GM18511 (cell line): ENCODE results near the gene TCAP.
A peak's percentile ranks its signal among the peaks of the same experiment; 100 is the strongest.
"Not testable (repeated sequence)": the region's sequence is repeated elsewhere in the genome, so short reads cannot be mapped to it uniquely, and the experiment has no call there.

Experiments
- ATAC-seq: cut with Tn5 transposase; IDR thresholded peaks from one replicate; pipeline ENCODE4 v1.9.1; 2021; ENCODE audit warnings: mild to moderate bottlenecking, moderate library complexity; ENCODE audit not compliant: unreplicated experiment

TCAP gene

DNA sequence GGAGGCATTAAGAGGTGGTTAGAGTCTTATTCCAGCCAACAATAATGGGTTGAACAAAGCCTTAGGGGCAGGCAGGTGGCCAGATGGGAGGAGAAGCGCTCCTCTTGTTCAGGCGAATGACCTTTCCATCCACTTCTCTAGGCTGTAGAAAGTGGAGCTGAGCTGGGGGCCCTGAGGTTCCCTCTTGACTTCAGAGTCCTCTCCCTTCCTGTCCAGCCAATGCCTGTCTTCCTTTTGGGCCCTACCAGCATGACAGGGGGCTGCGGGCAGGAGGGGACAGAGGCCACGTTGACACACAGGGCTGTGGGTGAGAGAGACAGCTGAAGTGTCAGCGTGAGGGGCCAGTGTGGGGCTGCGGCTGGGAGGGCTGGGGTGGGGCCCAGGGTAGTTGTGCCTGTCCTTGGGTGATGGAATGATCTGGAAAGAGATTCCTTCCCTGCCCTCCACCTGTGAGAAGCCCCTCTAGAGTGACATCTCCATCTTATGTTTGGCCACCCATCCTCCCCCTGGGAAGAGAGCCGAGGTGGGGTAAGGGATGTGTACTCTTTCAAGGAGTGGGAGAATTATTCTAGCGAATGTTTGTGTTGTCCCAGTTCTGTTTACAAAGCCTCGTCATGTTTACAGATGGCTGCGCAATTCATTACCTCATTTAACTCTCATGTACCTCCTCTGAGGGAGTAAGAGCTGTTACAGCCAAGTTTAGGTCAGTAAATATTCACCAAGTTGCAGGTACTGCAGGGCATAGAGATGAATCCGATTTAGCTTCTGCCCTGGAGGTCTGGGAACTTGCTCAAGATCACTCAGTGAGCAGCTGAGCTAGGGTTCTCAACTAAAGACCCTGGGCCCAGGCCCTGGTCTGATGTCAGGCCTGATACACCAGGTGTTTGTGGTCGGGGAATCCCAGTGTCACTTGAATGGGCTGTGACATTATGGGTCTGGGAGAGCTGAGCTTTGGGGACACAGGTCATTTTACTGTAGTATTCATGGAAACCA, 38.0 kb downstream of the TCAP start:
- ATAC-seq: peak; percentile 54

DNA sequence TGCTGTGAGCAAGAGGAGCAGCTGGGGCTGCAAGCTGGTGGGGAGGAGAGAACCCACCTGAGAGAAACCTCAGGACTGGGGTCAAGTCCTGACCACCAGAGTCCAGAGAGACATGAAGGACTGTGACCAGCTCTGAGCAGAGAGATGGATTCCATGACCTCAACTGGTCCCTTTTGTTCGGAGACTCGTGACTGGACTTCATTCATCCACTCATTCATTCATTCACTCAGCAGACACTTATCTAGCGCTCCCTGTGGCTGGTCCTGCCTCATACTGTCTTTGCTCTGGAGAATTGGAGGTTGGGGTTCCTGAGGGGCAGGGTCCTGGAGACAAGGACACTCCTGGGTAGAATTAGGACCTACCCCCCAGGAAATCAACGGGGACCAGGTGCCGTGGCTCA, 38.8 kb downstream of the TCAP start:
- no peak for ATAC-seq

DNA sequence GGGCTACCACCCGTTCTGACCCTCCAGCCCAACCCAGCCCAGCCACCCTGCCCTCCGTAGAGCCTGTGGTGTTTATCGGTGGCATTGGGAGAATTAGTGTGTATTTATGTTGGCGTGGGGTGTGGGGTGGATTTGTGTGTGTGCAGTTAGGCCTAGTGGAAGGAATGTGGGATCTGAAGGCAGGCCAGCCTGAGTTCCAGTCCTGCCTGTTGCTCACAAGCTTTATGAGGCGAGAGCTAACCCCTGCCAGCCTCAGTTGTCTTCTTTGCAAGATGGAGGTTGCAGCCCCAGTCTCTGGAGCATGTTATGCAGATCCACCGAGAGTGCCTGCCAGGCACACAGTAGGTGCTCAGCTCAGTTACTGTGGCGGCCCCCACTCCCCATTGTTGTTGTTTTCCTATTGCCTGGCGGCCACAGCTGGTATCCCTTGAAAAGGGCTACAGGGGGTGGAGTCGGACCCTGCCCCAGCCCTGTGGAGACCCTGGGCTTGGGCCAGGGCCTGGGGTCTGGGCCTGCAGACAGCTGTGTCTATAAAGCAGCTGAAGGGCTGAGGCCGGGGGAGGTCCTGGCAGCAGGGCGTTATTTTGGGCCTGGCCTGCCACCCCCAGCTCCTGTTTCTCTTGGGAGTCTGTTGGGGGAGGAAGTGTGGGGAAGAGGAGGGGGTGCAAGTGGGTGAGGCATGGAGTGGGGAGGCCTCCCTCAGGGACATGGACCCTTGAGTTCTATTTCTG, 39.8 kb downstream of the TCAP start:
- no peak for ATAC-seq

DNA sequence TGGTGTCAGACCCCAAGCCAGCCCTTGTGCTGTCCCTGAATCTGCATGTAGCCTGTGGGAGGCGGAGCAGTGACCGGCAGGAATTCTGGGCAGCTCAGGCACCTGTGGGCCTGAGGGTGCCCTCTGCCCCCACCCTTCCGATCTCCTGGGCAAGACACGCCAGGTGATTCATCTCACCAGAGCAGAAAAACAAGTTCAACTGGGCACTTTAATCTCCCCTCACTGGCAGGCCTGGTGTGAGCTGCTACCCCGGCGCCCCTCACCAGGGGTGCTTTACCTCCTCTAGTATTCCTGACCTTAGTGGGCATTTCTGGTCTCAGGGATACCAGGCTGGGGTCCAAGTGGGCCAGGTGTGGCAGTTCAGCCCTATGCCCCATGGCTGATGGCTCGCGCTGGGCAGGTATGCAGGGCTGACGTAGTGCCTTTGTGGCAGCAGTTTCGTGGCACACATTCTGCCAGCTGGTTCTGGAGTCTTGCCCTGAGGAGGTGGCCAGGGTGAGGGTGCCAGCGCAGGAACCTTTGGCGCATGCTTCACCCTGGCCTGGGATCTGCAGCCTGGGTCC, 40.7 kb downstream of the TCAP start:
- ATAC-seq: no peak

DNA sequence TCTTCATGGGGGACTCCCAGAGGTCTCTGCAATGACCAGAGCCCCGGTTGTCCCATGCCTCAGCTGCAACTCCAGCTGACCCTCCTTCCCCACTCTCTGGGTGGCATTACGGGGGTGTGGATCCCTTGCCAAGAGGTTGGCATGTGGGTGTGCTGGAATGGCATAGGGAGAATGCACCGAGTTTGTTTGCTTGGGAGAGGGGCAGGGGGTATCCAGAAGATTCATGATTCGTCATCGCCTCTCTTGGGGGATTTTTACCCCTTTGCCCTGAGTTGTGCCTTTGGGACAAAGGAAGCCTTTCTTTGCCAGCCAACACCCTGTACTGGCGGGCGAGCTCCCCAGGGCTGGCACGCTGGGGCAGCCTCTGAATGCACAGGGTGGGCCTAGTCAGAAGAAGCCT, 41.2 kb downstream of the TCAP start:
- no peak for ATAC-seq

DNA sequence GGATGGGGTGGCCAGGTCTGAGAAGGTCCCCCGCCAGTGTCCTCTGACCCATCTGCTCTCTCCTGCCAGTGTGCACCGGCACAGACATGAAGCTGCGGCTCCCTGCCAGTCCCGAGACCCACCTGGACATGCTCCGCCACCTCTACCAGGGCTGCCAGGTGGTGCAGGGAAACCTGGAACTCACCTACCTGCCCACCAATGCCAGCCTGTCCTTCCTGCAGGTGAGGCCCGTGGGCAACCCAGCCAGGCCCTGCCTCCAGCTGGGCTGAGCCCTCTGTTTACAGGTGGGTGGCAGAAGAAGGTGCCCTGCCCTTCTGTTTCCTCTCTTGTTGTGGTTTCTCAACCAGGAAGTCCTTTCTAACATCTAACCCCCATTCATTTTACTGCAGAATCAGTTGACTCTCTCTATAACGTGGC, 41.8 kb downstream of the TCAP start:
- no peak for ATAC-seq

DNA sequence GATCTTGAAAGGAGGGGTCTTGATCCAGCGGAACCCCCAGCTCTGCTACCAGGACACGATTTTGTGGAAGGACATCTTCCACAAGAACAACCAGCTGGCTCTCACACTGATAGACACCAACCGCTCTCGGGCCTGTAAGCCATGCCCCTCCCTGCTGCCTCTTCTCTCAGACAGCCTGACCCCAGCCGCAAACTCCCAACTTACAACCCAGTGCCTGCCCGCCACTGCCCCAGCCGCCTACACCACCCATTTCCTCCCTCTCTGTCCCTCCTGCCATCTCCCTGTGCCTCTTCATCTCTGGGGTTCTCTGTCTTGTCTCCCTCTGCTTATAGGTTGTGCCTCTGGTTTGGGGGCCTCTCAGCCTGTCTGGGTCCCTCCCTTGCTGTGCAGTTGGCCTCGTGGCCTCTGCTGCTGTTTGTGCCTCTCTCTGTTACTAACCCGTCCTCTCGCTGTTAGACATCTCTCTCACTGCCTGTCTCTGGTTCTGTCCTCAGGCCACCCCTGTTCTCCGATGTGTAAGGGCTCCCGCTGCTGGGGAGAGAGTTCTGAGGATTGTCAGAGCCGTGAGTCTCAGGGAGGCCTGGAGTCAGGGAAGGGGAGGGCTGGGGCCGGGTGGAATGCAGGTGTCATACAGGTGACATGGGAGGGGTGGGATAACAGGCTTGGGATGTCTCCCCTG, 44.3 kb downstream of the TCAP start:
- ATAC-seq: no peak

DNA sequence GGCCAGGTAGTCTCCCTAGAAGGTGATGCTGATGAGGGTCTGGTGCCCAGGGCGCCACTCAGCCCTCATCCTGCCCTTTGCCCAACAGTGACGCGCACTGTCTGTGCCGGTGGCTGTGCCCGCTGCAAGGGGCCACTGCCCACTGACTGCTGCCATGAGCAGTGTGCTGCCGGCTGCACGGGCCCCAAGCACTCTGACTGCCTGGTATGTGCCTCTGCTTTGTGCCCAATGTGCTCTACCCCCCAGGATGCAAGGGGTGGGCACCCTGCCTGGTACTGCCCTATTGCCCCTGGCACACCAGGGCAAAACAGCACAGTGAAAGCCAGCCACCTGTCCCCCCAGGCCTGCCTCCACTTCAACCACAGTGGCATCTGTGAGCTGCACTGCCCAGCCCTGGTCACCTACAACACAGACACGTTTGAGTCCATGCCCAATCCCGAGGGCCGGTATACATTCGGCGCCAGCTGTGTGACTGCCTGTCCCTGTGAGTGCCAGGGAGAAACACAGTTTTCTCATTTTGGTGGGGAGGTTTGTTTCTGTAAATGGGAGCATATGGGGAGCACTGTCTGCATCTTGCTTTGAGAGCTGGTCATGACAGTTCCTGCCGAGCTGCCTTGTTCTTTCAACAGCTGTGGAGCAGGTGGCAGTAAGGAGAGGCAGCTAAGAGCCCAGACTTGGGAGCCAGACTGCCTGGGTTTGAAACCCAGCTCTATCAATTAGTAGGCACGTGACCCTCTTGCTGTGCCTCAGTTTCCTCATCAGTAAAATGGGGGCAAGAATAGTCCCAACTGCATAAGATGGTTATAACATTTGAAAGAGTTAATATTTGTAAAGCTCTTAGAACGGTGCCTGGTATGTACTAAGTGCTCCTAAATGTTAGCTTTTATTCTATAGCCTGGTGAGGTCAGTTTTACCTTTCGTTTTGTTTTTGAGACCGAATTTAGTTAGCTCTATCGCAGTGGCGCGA, 45.1 kb downstream of the TCAP start:
- no peak for ATAC-seq

DNA sequence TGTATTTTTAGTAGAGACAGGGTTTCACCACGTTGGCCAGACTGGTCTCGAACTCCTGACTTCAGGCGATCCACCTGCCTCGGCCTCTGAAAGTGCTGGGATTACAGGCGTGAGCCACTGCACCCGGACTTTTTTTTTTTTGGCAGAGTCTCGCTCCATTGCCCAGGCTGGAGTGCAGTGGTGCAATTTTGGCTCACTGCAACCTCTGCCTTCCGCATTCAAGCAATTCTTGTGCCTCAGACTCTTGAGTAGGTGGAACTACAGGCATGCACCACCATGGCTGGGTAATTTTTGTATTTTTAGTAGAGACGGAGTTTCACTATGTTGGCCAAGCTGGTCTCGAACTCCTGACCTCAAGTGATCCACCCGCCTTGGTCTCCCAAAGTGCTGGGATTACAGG, 45.9 kb downstream of the TCAP start:
- not testable (repeated sequence) for ATAC-seq

DNA sequence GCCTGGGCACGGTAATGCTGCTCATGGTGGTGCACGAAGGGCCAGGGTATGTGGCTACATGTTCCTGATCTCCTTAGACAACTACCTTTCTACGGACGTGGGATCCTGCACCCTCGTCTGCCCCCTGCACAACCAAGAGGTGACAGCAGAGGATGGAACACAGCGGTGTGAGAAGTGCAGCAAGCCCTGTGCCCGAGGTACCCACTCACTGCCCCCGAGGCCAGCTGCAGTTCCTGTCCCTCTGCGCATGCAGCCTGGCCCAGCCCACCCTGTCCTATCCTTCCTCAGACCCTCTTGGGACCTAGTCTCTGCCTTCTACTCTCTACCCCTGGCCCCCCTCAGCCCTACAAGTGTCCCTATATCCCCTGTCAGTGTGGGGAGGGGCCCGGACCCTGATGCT, 46.7 kb downstream of the TCAP start:
- ATAC-seq: no peak

DNA sequence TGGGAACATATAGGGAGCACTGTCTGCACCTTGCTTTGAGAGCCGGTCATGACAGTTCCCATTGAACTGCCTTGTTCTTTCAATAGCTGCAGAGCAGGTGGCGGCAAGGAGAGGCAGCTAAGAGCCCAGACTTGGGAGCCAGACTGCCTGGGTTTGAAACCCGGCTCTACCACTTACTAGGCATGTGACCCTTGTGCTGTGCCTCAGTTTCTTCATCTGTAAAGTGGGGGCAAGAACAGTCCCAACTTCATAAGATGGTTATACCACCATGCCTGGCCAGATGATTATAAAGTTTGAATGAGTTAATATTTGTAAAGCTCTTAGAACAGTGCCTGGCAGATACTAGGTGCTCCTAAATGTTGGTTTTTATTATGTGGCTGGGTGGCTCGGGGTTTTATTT, 49.1 kb downstream of the TCAP start:
- ATAC-seq: no peak

DNA sequence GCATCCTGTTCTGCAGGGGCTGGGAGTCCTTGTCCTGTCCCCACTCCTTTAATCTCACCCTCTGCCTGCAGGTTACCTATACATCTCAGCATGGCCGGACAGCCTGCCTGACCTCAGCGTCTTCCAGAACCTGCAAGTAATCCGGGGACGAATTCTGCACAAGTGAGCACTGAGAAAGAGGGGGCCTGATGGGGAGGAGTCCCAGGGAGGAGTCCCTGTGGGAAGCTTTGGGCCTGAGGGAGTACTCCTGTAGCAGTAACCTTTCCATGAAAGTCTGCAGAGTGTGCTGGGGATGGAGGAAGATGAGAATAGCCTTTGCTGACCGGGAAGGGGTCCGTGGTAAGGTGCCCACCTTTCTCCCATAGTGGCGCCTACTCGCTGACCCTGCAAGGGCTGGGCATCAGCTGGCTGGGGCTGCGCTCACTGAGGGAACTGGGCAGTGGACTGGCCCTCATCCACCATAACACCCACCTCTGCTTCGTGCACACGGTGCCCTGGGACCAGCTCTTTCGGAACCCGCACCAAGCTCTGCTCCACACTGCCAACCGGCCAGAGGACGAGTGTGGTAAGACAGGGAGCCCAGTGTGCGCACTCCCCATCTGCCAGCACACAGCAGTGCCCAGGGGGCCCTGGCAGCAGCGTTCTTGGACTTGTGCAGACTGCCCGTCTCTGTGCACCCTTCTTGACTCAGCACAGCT, 50.4 kb downstream of the TCAP start:
- ATAC-seq: no peak
